Loucy (cell line): ENCODE data around the gene SIK2.
"Not testable (repeated sequence)": the region's sequence is repeated elsewhere in the genome, so short reads cannot be mapped to it uniquely, and the experiment has no call there.

Experiments
- H2AFZ ChIP-seq: fragments of 200-600 bp; sonication (generic); 2 replicates; pipeline ENCODE4 v1.6.0; 2016; ENCODE audit warnings: antibody characterized with exemption, mild to moderate bottlenecking, low read length, moderate library complexity
- H3F3A ChIP-seq: fragments of 200-600 bp; 2 replicates; pipeline ENCODE4 v1.6.0; 2016; ENCODE audit warnings: antibody characterized with exemption, low read depth, mild to moderate bottlenecking
- H3K27me3 ChIP-seq: fragments of 200-600 bp; sonication (generic); 2 replicates; pipeline ENCODE4 v1.6.1; 2014; ENCODE audit warnings: low read length, mild to moderate bottlenecking; ENCODE audit not compliant: insufficient read depth, poor library complexity, severe bottlenecking
- H3K36me3 ChIP-seq: fragments of 200-600 bp; sonication (generic); 2 replicates; pipeline ENCODE4 v1.6.1; 2016; ENCODE audit warnings: low read length; ENCODE audit not compliant: insufficient read depth
- H3K4me1 ChIP-seq: fragments of 200-600 bp; sonication (generic); 2 replicates; pipeline ENCODE4 v1.5.1; 2014; ENCODE audit warnings: low read length, mild to moderate bottlenecking; ENCODE audit not compliant: insufficient read depth, poor library complexity, severe bottlenecking
- H3K4me2 ChIP-seq: fragments of 200-600 bp; sonication (generic); 2 replicates; pipeline ENCODE4 v1.6.0; 2014; ENCODE audit warnings: antibody characterized with exemption, low read length, low read depth, mild to moderate bottlenecking; ENCODE audit not compliant: poor library complexity, severe bottlenecking
- H3K4me3 ChIP-seq: fragments of 200-600 bp; sonication (generic); 2 replicates; pipeline ENCODE4 v1.5.1; 2014; ENCODE audit warnings: low read length, mild to moderate bottlenecking, mixed read lengths; ENCODE audit not compliant: poor library complexity, severe bottlenecking
- H3K79me2 ChIP-seq: fragments of 200-600 bp; sonication (generic); 2 replicates; pipeline ENCODE4 v1.6.1; 2014; ENCODE audit warnings: low read length; ENCODE audit not compliant: insufficient read depth
- H3K9ac ChIP-seq: fragments of 200-600 bp; sonication (generic); 2 replicates; pipeline ENCODE4 v1.6.0; 2014; ENCODE audit warnings: mild to moderate bottlenecking, low read depth, low read length, moderate library complexity; ENCODE audit not compliant: poor library complexity, severe bottlenecking
- H3K9me2 ChIP-seq: fragments of 200-600 bp; sonication (generic); replicated peaks from 2 replicates; pipeline ENCODE4 v1.6.1; 2016; ENCODE audit warnings: low read depth, low read length, mixed read lengths
- H3K9me3 ChIP-seq: fragments of 200-600 bp; sonication (generic); 2 replicates; pipeline ENCODE4 v1.6.1; 2014; ENCODE audit warnings: mild to moderate bottlenecking, antibody characterized with exemption, low read length, low read depth; ENCODE audit not compliant: insufficient read depth
- H4K20me1 ChIP-seq: fragments of 200-600 bp; sonication (generic); 2 replicates; pipeline ENCODE4 v1.6.0; 2014; ENCODE audit warnings: antibody characterized with exemption, low read length, mild to moderate bottlenecking; ENCODE audit not compliant: insufficient read depth, poor library complexity, severe bottlenecking
- EZH2phosphoT487 ChIP-seq: fragments of 200-600 bp; IDR thresholded peaks from 2 replicates; pipeline ENCODE4 v1.6.1; 2018; ENCODE audit warnings: antibody characterized with exemption, mild to moderate bottlenecking, moderate library complexity, borderline replicate concordance
- TF ChIP-seq, protein P1 (sequence below): fragments of 200-600 bp; sonication (generic); conservative IDR thresholded peaks from 2 replicates; pipeline ENCODE4 v1.5.1; 2014; ENCODE audit warnings: mild to moderate bottlenecking, antibody characterized with exemption, low read length

SIK2 gene

DNA sequence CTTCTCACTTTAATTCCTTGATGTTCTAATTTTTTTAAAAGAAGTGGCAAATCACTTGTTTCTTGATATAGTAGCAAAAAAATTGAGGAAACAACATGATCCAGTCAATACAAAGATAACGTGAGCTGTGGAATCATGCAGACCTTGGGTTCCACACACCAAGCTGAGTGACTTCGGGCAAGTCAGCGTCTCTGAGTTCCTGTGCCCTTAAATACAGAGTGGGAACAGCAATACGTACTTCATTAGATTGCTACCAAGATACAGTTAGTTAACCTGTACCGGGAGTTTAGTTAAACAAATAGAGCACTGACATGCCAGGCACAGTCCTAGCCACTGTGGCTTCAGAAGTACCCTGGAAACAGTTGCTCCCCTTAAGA, 105.4 kb downstream of the SIK2 start:
- Histone ChIP-seq H3K79me2 (no peaks in the 10 kb centered on the region), H3K4me2 (no peak overlapping the region), H3K36me3 (peaks cover 73% of the 10 kb centered on the region; the same call in 1 of the 2 replicates), H3K27me3 (no peaks in the 10 kb centered on the region), H2AFZ (no peak overlapping the region), H3K9ac (no peak overlapping the region), H3K9me2 (no peaks in the 10 kb centered on the region), H3F3A (no peaks in the 10 kb centered on the region), H3K9me3 (no peaks in the 10 kb centered on the region), H3K4me1 (no peaks in the 10 kb centered on the region), H3K4me3 (no peak overlapping the region), H4K20me1 (no peaks in the 10 kb centered on the region)
- no peak for TF ChIP-seq EZH2phosphoT487
- TF ChIP-seq, protein P1, sequence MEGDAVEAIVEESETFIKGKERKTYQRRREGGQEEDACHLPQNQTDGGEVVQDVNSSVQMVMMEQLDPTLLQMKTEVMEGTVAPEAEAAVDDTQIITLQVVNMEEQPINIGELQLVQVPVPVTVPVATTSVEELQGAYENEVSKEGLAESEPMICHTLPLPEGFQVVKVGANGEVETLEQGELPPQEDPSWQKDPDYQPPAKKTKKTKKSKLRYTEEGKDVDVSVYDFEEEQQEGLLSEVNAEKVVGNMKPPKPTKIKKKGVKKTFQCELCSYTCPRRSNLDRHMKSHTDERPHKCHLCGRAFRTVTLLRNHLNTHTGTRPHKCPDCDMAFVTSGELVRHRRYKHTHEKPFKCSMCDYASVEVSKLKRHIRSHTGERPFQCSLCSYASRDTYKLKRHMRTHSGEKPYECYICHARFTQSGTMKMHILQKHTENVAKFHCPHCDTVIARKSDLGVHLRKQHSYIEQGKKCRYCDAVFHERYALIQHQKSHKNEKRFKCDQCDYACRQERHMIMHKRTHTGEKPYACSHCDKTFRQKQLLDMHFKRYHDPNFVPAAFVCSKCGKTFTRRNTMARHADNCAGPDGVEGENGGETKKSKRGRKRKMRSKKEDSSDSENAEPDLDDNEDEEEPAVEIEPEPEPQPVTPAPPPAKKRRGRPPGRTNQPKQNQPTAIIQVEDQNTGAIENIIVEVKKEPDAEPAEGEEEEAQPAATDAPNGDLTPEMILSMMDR = no peak

DNA sequence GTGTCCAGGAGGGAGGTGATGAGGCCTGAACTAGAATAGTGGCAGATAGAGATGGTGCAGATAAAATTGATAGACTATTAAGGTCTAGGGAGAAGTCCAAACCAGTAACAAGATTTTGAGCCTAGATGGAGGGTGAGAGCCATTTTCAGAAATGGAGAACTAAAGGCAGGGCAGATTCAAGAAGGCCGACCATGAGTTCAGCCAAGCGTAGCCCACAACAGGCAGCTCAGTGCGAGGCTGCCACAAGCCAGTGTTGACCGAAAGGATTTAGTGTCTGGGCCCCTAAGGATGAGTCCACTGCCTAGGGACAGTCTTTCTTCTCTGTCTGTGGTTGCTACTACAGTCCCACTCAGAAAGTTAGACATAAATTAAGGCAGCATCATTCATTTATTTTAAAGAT, 112.3 kb downstream of the SIK2 start:
- H3K36me3 ChIP-seq = peaks cover 32% of the 10 kb centered on the region; the same call in 1 of the 2 replicates
- no peak overlapping the region for H3K9ac ChIP-seq
- no peaks in the 10 kb centered on the region for H4K20me1 ChIP-seq
- H2AFZ ChIP-seq = no peak overlapping the region
- H3K9me3 ChIP-seq = no peaks in the 10 kb centered on the region
- H3K4me2 ChIP-seq = no peak overlapping the region
- H3K9me2 ChIP-seq = no peaks in the 10 kb centered on the region
- peaks cover 9% of the 10 kb centered on the region for H3K4me1 ChIP-seq
- no peaks in the 10 kb centered on the region for H3K79me2 ChIP-seq
- no peak for TF ChIP-seq EZH2phosphoT487
- TF ChIP-seq, protein P1 = no peak
- no peaks in the 10 kb centered on the region; the same call in 1 of the 2 replicates for H3F3A ChIP-seq
- H3K27me3 ChIP-seq = no peaks in the 10 kb centered on the region
- H3K4me3 ChIP-seq = no peak overlapping the region

DNA sequence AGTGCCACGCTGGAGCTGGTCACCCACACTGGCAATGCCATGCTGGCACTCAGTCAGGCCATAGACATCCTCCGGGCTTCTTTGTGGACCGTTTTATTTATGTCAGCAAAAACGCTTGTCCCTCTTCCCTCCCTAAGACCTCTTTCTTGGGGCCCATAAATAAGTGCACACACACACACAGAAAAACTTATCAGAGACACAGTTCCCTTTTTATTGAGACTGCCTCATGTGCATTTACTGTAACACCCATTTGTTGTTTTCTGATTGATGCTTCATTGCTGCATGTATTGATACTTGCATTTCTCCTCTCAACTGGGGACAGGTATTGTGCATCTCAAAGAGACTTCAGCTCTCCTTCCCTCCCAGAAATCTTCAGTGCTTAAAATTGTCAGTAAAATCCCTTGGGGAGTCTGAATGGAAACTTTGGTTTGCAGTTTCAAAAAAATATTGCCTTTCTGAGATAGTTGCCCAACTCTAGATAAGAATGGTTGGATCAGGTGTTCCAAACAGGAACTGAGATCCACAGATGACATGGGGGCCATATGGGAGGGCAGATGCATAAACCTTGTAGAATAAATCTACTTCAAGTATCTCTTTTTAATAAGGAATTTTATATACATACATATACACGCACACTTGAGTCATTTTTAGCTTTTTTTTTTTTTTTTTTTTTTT, 113.0 kb downstream of the SIK2 start:
- Histone ChIP-seq H4K20me1 (no peaks in the 10 kb centered on the region), H3K36me3 (peaks cover 35% of the 10 kb centered on the region; the same call in 1 of the 2 replicates), H3K27me3 (no peaks in the 10 kb centered on the region), H3F3A (no peaks in the 10 kb centered on the region; the same call in 1 of the 2 replicates), H2AFZ (no peak overlapping the region), H3K4me2 (no peak overlapping the region), H3K4me3 (no peak overlapping the region), H3K4me1 (peaks cover 9% of the 10 kb centered on the region), H3K79me2 (no peaks in the 10 kb centered on the region), H3K9me2 (no peaks in the 10 kb centered on the region), H3K9me3 (no peaks in the 10 kb centered on the region), H3K9ac (no peak overlapping the region)
- TF ChIP-seq, protein P1 = no peak
- TF ChIP-seq EZH2phosphoT487 = no peak

DNA sequence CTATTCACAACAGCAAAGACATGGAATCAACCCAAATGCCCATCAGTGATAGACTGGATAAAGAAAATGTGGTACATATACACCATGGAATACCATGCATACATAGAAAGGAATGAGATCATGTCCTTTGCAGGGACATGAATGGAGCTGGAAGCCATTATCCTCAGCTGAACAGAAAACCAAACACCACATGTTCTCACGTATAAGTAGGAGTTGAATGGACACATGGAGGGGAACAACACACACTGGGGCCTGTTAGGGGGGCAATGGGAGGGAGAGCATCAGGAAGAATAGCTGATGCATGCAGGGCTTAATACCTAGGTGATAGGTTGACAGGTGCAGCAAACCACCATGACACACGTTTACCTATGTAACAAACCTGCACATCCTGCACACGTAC, 115.4 kb downstream of the SIK2 start:
- H2AFZ ChIP-seq, H3K4me1 ChIP-seq, H3K9me3 ChIP-seq, H4K20me1 ChIP-seq, H3K9me2 ChIP-seq, H3F3A ChIP-seq, H3K9ac ChIP-seq, H3K4me2 ChIP-seq, H3K79me2 ChIP-seq, H3K27me3 ChIP-seq, H3K4me3 ChIP-seq: not testable (repeated sequence)
- peaks cover 45% of the 10 kb centered on the region for H3K36me3 ChIP-seq
